ENCODE measurements around the gene GABRR2.

Gene GABRR2

DNA sequence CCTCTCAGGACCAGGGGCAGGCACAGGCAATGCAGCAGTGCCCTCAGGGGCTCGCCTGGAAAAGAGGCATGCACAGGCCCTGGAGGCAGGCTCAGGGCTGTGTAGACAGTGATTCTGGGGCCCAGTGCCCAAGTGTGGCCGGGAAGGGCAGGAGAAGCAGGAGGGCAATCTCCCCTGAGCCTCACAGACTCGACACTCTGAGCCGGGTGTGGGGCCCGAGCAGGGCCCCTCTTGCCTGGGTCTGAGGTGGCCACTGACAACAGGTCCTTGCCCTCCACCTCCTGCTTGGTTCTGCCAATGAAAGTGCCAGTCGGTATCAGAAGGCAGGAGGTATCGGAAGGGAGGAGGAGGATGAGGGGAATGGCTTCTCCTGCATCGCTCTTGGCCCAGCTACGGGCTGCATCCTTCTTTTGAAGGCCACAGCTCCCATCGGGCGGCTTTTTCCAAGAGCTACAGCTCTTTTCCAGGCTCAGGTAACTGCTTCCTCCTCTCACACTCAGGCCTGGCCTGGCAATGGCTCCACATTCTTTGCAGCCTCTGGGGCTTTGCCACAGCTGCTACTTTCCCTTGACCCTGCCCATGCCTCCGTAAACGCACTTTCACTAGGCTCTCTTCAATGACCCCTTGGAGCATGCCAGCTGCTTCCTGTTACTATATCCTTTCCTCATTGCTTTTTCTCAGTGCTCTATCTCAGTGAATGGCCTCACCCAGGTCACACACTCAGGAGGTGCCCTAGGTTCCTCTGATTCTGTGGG is 24.5 kb downstream of the GABRR2 start:
- DNase-seq: no peak

DNA sequence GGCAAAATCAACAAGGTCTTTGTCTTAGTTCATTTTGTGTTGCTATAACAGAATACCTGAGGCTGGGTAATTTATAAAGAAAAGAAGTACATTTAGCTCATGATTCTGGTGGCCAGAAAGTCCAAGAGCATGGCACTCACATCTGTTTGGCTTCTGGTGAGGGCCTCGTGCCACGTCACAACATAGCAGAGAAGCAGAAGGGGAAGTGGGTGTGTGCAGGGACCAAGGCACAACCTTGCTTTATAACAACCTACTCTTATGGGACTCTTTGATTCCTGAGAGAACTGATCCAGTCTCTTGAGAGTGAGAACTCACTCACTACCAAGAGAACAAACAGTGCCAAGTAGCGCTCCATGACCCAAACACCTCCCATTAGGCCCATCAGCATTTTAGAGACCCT is 25.4 kb downstream of the GABRR2 start:
- DNase-seq: no peak

DNA sequence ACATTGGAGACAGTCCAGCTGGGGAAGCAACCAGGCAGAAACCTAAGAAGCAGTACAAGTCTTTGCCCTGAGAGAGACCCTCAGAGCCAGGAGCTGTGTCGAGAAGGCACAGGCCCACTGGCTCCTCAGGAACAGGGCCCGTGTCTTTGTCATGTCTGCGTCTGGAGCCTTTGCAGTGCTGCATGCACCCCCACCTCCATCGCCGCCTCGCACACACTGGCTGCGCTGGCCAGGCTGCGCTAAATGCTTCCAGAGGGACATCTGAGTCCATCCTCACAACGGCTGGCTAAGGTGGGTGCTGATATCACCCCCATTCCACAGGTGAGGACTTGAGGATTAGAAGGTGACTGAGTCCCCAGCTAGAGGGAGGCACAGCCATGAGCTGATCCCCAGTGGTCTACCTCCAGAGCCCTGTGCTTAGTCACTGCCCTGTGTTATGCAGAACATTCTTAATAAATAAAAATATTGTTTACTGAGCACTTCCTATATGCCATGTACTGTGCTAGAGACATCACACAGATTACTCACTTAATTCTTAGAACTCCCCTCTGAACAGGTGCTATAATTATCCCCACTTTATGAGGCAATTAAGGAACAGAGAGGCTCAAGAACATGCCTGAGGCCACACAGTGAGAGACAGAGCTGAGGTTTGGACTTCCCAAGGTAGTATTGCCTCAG is 27.6 kb downstream of the GABRR2 start:
- no peak for DNase-seq

DNA sequence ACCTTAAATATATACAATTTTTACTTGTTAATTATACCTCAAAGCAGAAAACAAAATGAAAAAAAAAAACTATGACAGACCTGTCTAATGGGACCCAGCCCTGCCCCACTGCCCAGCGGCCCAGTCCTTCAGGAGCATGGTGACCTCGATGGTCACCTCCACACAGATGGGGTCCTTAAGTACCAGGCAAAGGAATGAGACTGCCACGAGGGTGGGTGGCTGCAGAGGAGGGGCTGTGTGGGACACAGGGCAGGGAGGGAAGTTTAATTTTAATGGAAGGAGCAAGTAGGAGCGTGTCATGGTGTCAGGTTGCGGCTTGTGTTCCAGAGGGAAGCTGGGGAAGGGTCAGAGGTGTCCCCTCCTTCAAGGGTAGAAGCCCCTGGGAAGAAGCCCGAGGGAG is 28.6 kb downstream of the GABRR2 start:
- DNase-seq: no peak

DNA sequence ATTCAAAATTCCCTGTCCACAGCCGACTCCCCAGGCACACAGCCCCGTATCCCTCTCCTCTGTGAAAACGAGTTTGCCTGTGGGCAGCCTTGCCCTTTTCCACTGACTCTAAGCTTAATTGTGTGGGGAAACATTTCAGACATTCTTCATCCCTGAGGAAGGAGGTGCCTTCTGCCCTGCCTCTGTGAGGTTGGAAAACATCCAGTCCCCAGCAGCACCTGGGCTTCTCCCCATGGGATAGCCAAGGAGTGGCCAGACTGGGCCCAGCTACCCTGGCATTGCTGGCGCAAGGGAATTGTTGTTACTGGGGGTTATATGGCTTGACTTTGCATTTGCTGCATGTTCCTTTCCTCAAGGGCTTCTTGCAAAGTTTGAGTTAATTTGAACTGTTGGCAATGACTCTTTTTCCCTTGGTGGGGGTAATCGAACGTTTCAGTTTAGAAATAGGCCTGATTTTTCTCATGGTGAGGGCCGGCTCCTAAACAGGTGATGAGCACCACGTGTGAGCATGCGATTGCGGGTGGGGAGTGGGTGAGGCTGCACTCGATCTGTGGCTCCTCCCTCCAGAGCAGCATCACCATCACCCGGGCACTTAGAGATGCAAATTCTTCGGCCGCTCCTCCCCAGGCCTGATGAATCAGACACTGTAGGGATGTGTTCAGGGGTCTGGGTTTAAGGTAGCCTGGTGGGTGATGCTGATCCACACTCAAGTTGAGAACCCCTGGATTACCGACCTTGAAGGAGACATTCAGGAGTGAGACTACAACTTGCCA is 29.9 kb downstream of the GABRR2 start:
- no peak for DNase-seq

- no peak for DNase-seq
Measured at GRCh38 chr6:89284081-89284480, 31.0 kb downstream of the GABRR2 start.

GRCh38 chr6:89282749-89283148 is 32.4 kb downstream of the GABRR2 start:
- DNase-seq: no peak

GRCh38 chr6:89281779-89282246 is 33.3 kb downstream of the GABRR2 start:
- DNase-seq: peak; percentile 29

DNA sequence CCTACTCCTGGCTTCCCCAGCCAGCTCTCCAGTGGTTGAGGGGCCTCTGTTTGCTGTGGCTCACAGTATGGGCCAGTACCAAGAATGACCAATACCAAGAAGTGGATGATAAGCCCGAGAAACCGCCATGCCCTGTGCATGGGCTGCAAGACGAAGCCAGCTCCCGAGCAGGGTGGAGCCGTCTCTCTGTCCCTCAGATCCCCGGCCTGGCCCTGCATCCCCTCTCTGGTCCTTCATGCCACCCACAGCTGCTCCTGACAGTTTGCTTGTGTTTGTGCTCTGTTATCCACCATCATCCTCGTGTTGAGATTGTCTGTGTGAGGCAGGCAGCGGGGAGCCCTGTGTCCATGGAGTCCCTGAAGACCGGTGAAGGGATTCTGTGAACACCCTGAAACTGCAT is 36.1 kb downstream of the GABRR2 start:
- no peak for DNase-seq

DNA sequence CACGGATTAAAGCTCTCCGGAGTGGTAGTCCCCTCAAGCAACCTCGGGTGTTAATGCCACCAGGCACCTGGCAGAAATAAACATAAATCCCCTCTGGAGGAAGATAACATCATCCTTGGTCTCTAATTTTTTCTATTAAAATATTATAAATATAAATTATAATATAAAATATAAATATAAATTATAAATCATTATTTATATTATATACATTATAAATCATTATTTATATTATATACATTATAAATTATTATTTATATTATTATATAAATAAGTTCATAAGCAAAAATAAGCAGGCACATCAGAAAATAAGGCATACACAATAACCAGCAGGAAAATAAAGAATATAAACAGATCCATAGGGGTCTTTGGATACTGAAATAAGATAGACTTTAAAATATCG is 39.2 kb downstream of the GABRR2 start:
- no peak for DNase-seq

GRCh38 chr6:89273816-89274215 is 41.3 kb downstream of the GABRR2 start:
- DNase-seq: no peak

DNA sequence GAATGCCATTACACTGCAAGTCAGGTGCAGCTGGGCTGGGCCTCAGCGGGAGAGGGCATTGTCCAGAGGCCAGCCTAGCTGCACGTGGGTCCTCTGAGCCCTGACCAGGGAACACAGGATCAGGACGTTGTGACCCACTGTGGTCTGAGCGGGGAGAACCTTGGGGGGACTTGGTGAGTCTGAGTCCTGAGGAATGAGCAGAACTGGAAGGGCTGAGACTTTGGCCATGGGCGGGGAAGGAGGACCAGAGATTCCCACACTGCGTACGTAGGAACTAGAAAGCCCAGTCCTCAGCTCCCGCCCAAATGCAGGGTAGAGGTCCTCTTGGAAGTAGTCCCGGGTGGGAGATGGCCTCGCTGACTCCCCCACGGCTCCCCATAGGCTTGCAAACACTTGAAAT is 42.5 kb downstream of the GABRR2 start:
- DNase-seq: no peak

GRCh38 chr6:89270951-89271721 is 44.0 kb downstream of the GABRR2 start:
- no peak for DNase-seq

DNA sequence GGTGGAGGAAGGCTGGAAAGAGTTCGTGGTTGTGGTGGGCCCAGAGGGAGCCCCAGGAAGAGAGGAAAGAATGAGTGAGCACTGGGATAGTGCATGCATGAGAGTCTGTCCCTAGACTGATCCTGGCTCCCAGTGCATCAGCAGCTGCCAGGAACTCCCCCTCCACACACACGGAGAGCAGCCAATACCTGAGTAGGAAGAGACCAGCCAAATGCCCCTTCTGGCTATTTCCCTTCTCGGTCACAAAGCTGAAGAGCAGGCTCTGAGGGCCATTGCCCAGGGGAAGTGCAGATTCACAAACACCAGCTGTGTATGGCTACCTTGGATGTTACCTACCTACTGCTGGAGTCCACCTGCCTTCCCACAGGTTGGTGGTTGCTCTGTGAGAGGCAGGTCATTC is 45.1 kb downstream of the GABRR2 start:
- no peak for DNase-seq

GRCh38 chr6:89269252-89269651 is 45.8 kb downstream of the GABRR2 start:
- DNase-seq: no peak

GRCh38 chr6:89268776-89269175 is 46.3 kb downstream of the GABRR2 start:
- DNase-seq: no peak

DNA sequence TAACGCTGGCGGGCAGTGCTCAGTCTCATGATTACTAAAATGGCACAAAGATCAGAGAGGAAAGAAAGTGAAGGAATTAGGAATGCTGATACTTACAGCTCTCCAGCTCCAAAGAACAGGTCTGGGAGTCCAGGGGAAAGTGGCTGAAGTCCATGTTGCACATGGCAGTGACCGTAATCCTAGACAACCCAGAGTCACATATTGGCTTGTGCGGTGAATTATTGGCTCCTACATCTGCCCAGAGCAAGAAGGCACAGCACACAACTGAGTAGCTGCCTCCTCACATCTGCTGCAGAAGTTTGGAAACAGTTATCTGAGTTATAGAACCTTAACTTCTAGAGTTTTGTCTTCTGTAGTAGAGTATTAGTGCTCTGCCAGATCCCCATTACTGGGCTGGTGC is 47.2 kb downstream of the GABRR2 start:
- DNase-seq: no peak

DNA sequence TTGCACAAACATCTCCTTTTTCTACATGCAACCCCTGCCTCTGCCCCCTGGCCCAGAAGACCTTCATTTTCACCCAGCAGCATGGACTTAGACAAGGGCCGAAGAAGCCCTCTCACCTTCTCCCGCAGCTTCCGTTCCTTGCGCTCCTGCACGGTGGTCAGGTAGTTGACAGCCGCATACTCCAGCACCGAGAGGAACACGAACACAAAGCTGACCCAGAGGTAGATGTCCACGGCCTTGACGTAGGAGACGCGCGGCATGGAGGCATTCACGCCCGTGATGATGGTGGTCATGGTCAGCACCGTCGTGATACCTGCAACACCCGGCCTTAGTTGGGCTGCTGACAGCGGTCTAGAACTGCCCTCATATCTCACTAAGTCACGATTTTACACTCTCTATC is 50.8 kb downstream of the GABRR2 start:
- DNase-seq: no peak

GRCh38 chr6:89260832-89261231 is 54.3 kb downstream of the GABRR2 start:
- DNase-seq: no peak

- DNase-seq: no peak
Measured at GRCh38 chr6:89260310-89260709, 54.8 kb downstream of the GABRR2 start.

DNA sequence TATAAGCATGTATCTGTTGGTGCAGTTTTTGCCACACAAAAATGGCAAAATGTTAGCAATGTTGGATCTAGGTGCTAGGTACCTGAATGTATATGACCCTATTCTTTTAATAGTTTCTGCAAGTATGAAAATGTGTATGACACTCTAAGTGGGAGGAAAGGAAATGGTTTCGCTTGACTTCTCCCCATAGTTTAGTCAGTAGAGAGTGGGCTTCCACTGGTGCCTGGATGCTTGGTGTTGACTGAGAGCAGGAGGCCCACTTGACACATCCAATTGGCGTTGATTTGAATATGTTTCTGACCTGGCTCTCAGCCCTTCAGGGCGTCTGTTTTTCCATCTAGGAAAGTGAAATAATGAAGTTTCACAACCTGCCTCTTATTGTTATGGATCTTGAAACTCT is 56.2 kb downstream of the GABRR2 start:
- no peak for DNase-seq

DNA sequence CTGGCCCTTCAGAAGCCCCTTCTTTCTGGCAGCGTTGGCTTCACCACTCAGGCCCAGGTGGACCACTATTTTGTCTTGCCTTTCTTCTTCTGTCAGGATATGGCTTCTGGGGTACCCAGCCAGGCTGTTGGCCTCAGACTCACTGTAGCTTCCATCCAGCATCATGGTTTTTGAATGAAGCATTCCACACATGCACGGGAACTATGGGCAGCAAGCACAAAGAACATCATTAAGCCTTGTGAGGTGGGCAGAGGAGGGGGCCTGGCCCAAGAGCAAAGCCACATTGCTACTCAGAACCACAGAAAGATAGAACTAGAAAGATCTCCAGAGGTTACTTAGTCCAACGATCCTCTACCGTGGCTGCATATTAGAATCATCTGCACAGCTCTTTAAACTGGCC is 57.3 kb downstream of the GABRR2 start:
- no peak for DNase-seq

DNA sequence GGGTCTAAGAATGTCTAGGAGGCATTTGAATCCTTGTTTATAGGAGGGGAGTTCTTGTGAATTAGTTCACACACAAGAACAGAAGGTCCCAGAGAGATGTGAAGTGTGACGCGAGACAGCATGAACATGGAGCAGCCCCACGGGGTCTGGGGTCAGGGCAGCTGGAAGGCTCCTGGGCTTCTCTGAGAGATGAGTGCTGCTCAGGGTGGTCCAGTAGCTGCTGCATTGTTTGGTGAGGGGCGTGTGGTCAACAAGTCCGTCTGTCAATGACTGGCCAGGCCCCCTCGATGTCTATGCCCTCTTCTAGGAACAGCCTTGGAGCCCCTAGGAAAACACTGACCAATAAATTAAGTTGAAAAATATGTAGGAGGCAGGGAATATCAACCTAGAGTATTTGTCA is 57.8 kb downstream of the GABRR2 start:
- no peak for DNase-seq

Measured in NCI-H774 (cell line).